Neural cell (in vitro differentiated cells): ENCODE data around the gene OSBPL5.

Experiments
- CTCF ChIP-seq: fragments of 450-650 bp; IDR thresholded peaks from 2 replicates; pipeline ENCODE4 v1.5.1; 2014; ENCODE audit warnings: antibody characterized with exemption, mild to moderate bottlenecking, moderate library complexity; ENCODE audit not compliant: poor library complexity, severe bottlenecking
- EZH2 ChIP-seq: fragments of 200-600, 300-800 bp; shearing (Covaris generic), sonication (generic); IDR thresholded peaks from 2 replicates; pipeline ENCODE4 v1.6.1; 2014; ENCODE audit warnings: antibody characterized with exemption, low read length, borderline replicate concordance, mild to moderate bottlenecking; ENCODE audit not compliant: insufficient read depth, poor library complexity, severe bottlenecking
- MXI1 ChIP-seq: fragments of 450-650 bp; conservative IDR thresholded peaks from 2 replicates; pipeline ENCODE4 v1.6.1; 2014; ENCODE audit warnings: antibody characterized with exemption, mild to moderate bottlenecking; ENCODE audit not compliant: poor library complexity, severe bottlenecking
- POLR2AphosphoS5 ChIP-seq: IDR thresholded peaks from 2 replicates; pipeline ENCODE4 v1.6.1; 2012
- RAD21 ChIP-seq: fragments of 450-650 bp; conservative IDR thresholded peaks from 2 replicates; pipeline ENCODE4 v1.6.1; 2014; ENCODE audit warnings: antibody characterized with exemption, mild to moderate bottlenecking, moderate library complexity
- REST ChIP-seq: IDR thresholded peaks from 2 replicates; pipeline ENCODE4 v1.6.1; 2012; ENCODE audit warnings: borderline replicate concordance
- SMC3 ChIP-seq: fragments of 450-650 bp; conservative IDR thresholded peaks from 2 replicates; pipeline ENCODE4 v1.6.1; 2014; ENCODE audit warnings: antibody characterized with exemption, mild to moderate bottlenecking, moderate library complexity; ENCODE audit not compliant: poor library complexity
- TAF1 ChIP-seq: IDR thresholded peaks from 2 replicates; pipeline ENCODE4 v1.6.1; 2012; ENCODE audit warnings: low read depth

- no peak for TF ChIP-seq MXI1
- TF ChIP-seq EZH2 = no peak
- TF ChIP-seq CTCF = no peak
- TF ChIP-seq TAF1 = no peak
- TF ChIP-seq POLR2AphosphoS5 = no peak
- no peak for TF ChIP-seq REST
- no peak for TF ChIP-seq SMC3
- TF ChIP-seq RAD21 = no peak
Observed at GRCh38 chr11:3090096-3090901, 74.8 kb downstream of the OSBPL5 start.
